Sigmoid colon (tissue), 4 donors: ENCODE data around the gene RNF208.

Source experiments
- EP300 ChIP-seq, 4 donors: sonication (generic); formaldehyde crosslinking; IDR thresholded peaks; one replicate each; pipeline ENCODE4 v1.6.1; 2017; ENCODE audit warnings: antibody characterized with exemption in 4 of 4
- POLR2A ChIP-seq, 2 donors: fragments of 450-650 bp; IDR thresholded peaks; one replicate each; pipeline ENCODE4 v1.6.1; 2016; ENCODE audit warnings: antibody characterized with exemption in 2 of 2, mild to moderate bottlenecking in 2 of 2, moderate library complexity in 2 of 2
- POLR2AphosphoS5 ChIP-seq, 4 donors: sonication (generic); formaldehyde crosslinking; IDR thresholded peaks; one replicate each; pipeline ENCODE4 v1.6.1; 2017; ENCODE audit warnings: antibody characterized with exemption in 4 of 4
- TF ChIP-seq, protein P1 (sequence below), 4 experiments: fragments of 450-650 bp in 3 of 4; fragments of 200-600 bp in 1 of 4; IDR thresholded peaks; one replicate each; pipeline ENCODE4 v1.5.1; 2016 to 2019; ENCODE audit warnings: antibody characterized with exemption in 4 of 4, mild to moderate bottlenecking in 3 of 4, moderate library complexity in 2 of 4

DNA sequence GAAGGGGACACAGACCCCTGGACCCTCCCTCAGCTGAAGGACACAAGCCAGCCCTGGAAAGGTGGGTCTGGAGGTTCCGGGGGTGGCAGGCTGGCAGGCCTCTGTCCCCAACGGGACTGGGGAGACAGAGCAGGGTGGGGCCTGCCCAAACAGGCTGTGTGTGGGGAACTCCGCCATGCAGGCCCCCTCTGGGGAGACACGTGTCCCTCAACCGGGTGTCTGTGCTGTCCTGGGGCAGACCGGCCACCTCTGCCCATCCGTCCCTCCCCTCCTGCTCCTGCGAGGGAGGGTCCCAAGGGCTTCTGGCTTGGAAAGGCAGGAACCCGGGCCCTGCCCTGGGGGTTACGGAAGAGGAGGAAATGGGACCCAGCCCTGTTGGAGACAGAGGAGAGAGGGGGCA lies 10.1 kb upstream of the RNF208 start:
- TF ChIP-seq, protein P1, sequence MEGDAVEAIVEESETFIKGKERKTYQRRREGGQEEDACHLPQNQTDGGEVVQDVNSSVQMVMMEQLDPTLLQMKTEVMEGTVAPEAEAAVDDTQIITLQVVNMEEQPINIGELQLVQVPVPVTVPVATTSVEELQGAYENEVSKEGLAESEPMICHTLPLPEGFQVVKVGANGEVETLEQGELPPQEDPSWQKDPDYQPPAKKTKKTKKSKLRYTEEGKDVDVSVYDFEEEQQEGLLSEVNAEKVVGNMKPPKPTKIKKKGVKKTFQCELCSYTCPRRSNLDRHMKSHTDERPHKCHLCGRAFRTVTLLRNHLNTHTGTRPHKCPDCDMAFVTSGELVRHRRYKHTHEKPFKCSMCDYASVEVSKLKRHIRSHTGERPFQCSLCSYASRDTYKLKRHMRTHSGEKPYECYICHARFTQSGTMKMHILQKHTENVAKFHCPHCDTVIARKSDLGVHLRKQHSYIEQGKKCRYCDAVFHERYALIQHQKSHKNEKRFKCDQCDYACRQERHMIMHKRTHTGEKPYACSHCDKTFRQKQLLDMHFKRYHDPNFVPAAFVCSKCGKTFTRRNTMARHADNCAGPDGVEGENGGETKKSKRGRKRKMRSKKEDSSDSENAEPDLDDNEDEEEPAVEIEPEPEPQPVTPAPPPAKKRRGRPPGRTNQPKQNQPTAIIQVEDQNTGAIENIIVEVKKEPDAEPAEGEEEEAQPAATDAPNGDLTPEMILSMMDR (IDR thresholded peaks at IDR 0.05), result no peak
- no peak for TF ChIP-seq POLR2A (IDR thresholded peaks at IDR 0.05)
- TF ChIP-seq POLR2AphosphoS5 (IDR thresholded peaks at IDR 0.05), result no peak
- no peak for TF ChIP-seq EP300 (IDR thresholded peaks at IDR 0.05)
